ENCODE measurements around the gene CBLB.

Gene CBLB

DNA sequence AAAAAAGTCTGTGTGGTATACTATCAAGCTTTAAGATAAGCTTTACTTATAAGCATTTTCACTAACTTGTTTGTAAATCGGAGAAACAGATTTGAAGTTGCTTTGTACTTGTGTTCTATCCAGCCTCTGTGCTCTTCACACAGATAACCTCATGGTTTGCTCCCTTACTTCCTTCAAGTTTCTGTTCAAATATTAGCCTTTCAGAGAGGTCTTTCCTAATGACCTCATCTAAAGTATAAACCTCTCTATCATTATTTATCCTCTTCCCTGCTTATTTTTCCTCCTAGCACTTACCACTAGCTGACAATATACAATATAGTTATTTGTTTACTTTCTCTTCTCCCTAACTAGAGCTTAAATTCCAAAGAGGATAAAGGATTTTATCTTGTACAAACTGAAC lies 180.0 kb downstream of the CBLB start:
- DNase-seq, result no peak
- H3K27ac ChIP-seq (ENCODE audit: insufficient read depth in 1 of 2, low read depth in 1 of 2, low read length in 2 of 2, poor library complexity in 1 of 2, severe bottlenecking in 2 of 2), result no peak overlapping the region
- no peaks in the 10 kb centered on the region for H3K4me1 ChIP-seq (ENCODE audit: control extremely low read depth in 1 of 4, control insufficient read depth in 4 of 4, insufficient read depth in 4 of 4, low read length in 3 of 4)
- WGBS (ENCODE audit: insufficient coverage), result no CpG with 5 or more reads among the region's 1 CpG
- no peak overlapping the region for H3K4me3 ChIP-seq (ENCODE audit: control insufficient read depth in 1 of 7, extremely low read depth in 1 of 7, insufficient read depth in 4 of 7, low read depth in 2 of 7, low read length in 6 of 7)
- ChIA-PET CTCF (interaction anchor here (0.7 to 2.3 kb wide), 4 partner anchors 9 to 921 kb away, joined by 3 to 7 read pairs (median 4); no protein-coding TSS in a partner anchor), POLR2A (no interaction called here)
- no peaks in the 10 kb centered on the region for H3K27me3 ChIP-seq (replicated peaks in 2 of 5; ENCODE audit: control insufficient read depth in 4 of 5, insufficient read depth in 5 of 5, low read length in 4 of 5)
- no peaks in the 10 kb centered on the region for H3K9me3 ChIP-seq (ENCODE audit: control extremely low read depth in 1 of 5, control insufficient read depth in 4 of 5, insufficient read depth in 2 of 5, low read depth in 1 of 5, low read length in 4 of 5)
- peaks cover 4 to 18% (median 13%) of the 10 kb centered on the region in 4 experiments for H3K36me3 ChIP-seq (ENCODE audit: control insufficient read depth in 4 of 4, insufficient read depth in 4 of 4, low read length in 3 of 4)

DNA sequence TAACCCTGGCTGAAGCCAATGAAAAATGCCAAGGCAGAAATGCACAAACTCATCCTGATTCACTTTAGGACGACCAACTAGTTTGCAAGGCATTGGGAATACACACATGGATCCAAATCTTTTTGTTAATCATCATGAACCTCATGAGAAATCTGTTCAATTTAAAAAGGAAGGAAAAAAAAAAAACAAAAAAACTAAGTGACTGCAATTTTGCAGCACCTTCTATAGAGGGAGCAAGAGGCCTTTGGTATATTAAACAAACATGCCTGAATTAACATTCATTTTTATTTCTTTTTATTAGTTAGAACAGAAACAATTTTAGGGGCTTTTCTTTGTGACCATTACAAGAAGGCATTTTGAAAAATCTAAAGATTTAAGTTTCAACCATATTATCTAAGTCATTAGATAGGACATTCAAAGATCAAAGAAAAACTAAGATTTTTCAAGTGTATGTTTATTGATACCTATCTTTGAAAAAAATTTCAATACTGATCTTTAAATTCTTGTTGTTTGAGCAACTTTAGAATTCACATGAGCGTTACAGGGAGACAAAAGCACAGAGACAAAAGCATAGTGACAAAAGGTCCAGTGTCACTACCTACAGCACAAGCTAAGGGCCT lies 182.4 kb downstream of the CBLB start:
- DNase-seq, result peak; percentile 24 to 61 (median 55)
- Histone ChIP-seq H3K36me3 (ENCODE audit: control insufficient read depth in 4 of 4, insufficient read depth in 4 of 4, low read length in 3 of 4) (peaks cover under 1 to 6% (median 2%) of the 10 kb centered on the region in 4 experiments), H3K27me3 (replicated peaks in 2 of 5; ENCODE audit: control insufficient read depth in 4 of 5, insufficient read depth in 5 of 5, low read length in 4 of 5) (no peaks in the 10 kb centered on the region), H3K27ac (ENCODE audit: insufficient read depth in 1 of 2, low read depth in 1 of 2, low read length in 2 of 2, poor library complexity in 1 of 2, severe bottlenecking in 2 of 2) (no peak overlapping the region), H3K4me1 (ENCODE audit: control extremely low read depth in 1 of 4, control insufficient read depth in 4 of 4, insufficient read depth in 4 of 4, low read length in 3 of 4) (no peaks in the 10 kb centered on the region), H3K4me3 (ENCODE audit: control insufficient read depth in 1 of 7, extremely low read depth in 1 of 7, insufficient read depth in 4 of 7, low read depth in 2 of 7, low read length in 6 of 7) (no peak overlapping the region), H3K9me3 (ENCODE audit: control extremely low read depth in 1 of 5, control insufficient read depth in 4 of 5, insufficient read depth in 2 of 5, low read depth in 1 of 5, low read length in 4 of 5) (no peaks in the 10 kb centered on the region)
- CTCF ChIA-PET, result interaction anchor here (0.6 to 1.6 kb wide), 4 partner anchors 193 to 943 kb away, joined by 3 to 5 read pairs (median 4); no protein-coding TSS in a partner anchor
- no CpG with 5 or more reads among the region's 2 CpGs for WGBS (ENCODE audit: insufficient coverage)
- POLR2A ChIA-PET, result no interaction called here

DNA sequence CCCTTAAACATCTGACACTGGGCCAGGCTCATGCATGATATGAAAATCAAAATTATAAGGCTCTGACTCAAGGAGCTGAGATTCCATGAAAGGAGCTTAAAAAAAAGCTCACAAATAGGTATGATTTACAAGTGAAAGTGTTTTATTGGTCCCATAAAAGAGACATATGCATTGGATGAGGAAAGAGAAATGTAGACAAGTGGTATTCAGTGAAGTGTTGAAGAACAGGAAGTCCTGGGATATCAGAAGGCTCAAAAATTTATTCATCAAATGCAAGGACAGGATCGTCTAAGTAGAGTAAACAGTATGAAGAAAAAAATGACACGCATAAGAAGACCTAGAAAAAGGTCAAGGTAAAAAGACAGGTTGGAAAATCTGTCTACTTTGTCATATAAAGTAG lies 188.9 kb downstream of the CBLB start:
- Histone ChIP-seq H3K4me3 (ENCODE audit: control insufficient read depth in 1 of 7, extremely low read depth in 1 of 7, insufficient read depth in 4 of 7, low read depth in 2 of 7, low read length in 6 of 7) (no peak overlapping the region), H3K36me3 (ENCODE audit: control insufficient read depth in 4 of 4, insufficient read depth in 4 of 4, low read length in 3 of 4) (peaks cover 9 to 32% (median 13%) of the 10 kb centered on the region in 4 experiments), H3K9me3 (ENCODE audit: control extremely low read depth in 1 of 5, control insufficient read depth in 4 of 5, insufficient read depth in 2 of 5, low read depth in 1 of 5, low read length in 4 of 5) (no peaks in the 10 kb centered on the region), H3K27me3 (replicated peaks in 2 of 5; ENCODE audit: control insufficient read depth in 4 of 5, insufficient read depth in 5 of 5, low read length in 4 of 5) (no peaks in the 10 kb centered on the region), H3K27ac (ENCODE audit: insufficient read depth in 1 of 2, low read depth in 1 of 2, low read length in 2 of 2, poor library complexity in 1 of 2, severe bottlenecking in 2 of 2) (no peak overlapping the region), H3K4me1 (ENCODE audit: control extremely low read depth in 1 of 4, control insufficient read depth in 4 of 4, insufficient read depth in 4 of 4, low read length in 3 of 4) (no peaks in the 10 kb centered on the region)
- WGBS (ENCODE audit: insufficient coverage), result 100% methylated on average over 1 of the region's 2 CpGs
- CTCF ChIA-PET, result interaction anchor here (0.6 to 1.4 kb wide), 3 partner anchors 11 to 928 kb away, joined by 3 to 4 read pairs (median 3); no protein-coding TSS in a partner anchor
- DNase-seq, result no peak
- POLR2A ChIA-PET, result no interaction called here

DNA sequence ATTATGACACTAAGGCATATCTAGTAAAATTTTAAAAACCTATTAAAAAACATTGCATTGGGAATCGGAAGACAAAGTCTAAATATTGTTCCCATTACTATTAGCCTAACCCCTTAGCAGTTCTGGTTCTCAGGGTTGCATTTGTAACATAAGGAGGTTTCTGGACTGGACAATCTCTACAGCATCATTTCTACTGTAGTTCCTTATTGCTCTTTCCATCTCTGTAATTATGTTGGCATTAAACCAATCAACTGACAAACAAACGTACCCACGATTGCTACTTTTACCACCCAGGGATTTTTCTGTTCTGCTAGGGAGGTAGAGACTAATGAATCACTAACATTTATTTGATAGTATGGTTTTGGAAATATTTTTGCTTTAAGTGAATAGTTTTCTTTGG lies 190.8 kb downstream of the CBLB start:
- Histone ChIP-seq H3K4me3 (ENCODE audit: control insufficient read depth in 1 of 7, extremely low read depth in 1 of 7, insufficient read depth in 4 of 7, low read depth in 2 of 7, low read length in 6 of 7) (no peak overlapping the region), H3K9me3 (ENCODE audit: control extremely low read depth in 1 of 5, control insufficient read depth in 4 of 5, insufficient read depth in 2 of 5, low read depth in 1 of 5, low read length in 4 of 5) (no peaks in the 10 kb centered on the region), H3K36me3 (ENCODE audit: control insufficient read depth in 4 of 4, insufficient read depth in 4 of 4, low read length in 3 of 4) (peaks cover 9 to 40% (median 14%) of the 10 kb centered on the region in 4 experiments), H3K27me3 (replicated peaks in 2 of 5; ENCODE audit: control insufficient read depth in 4 of 5, insufficient read depth in 5 of 5, low read length in 4 of 5) (no peaks in the 10 kb centered on the region), H3K4me1 (ENCODE audit: control extremely low read depth in 1 of 4, control insufficient read depth in 4 of 4, insufficient read depth in 4 of 4, low read length in 3 of 4) (no peaks in the 10 kb centered on the region), H3K27ac (ENCODE audit: insufficient read depth in 1 of 2, low read depth in 1 of 2, low read length in 2 of 2, poor library complexity in 1 of 2, severe bottlenecking in 2 of 2) (no peak overlapping the region)
- ChIA-PET POLR2A (no interaction called here), CTCF (no interaction called here)
- no peak for DNase-seq
- no CpG with 5 or more reads among the region's 3 CpGs for WGBS (ENCODE audit: insufficient coverage)

DNA sequence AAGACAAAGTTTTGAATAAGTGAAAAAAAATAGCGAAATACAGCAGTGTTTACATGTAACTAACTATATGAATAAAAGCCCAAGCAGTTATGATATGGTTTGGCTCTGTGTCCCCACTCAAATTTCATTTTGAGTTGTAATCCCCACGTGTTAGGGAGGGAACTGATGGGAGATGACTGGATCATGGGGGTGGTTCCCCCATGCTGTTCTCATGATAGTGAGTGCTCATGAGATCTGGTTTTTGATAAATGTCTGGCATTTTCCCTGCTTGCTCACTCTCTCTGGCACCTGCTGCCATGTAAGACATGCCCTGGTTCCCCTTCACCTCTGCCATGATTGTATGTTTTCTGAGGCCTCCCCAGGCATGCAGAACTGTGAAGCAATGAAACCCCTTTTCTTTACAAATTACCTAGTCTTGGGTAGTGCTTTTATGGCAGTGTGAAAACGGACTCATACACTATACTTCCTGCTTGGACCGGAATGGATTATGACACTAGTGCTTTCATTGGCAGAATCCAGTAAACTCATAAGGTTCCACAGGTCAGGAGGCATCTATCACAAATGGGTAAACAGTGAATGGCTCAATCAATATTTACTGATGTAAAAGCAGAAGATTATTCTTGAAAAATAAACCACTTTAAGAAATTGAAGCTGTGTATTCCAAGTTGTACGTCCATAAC lies 192.1 kb downstream of the CBLB start:
- ChIA-PET CTCF (no interaction called here), POLR2A (interaction anchor here (0.6 kb wide), 1 partner anchor 1208 kb away, joined by 6 read pairs; no protein-coding TSS in a partner anchor)
- H3K27ac ChIP-seq (ENCODE audit: insufficient read depth in 1 of 2, low read depth in 1 of 2, low read length in 2 of 2, poor library complexity in 1 of 2, severe bottlenecking in 2 of 2), result no peak overlapping the region
- no peak overlapping the region for H3K4me3 ChIP-seq (ENCODE audit: control insufficient read depth in 1 of 7, extremely low read depth in 1 of 7, insufficient read depth in 4 of 7, low read depth in 2 of 7, low read length in 6 of 7)
- DNase-seq, result no peak
- peaks cover 9 to 40% (median 14%) of the 10 kb centered on the region in 4 experiments for H3K36me3 ChIP-seq (ENCODE audit: control insufficient read depth in 4 of 4, insufficient read depth in 4 of 4, low read length in 3 of 4)
- no peaks in the 10 kb centered on the region for H3K4me1 ChIP-seq (ENCODE audit: control extremely low read depth in 1 of 4, control insufficient read depth in 4 of 4, insufficient read depth in 4 of 4, low read length in 3 of 4)
- no peaks in the 10 kb centered on the region for H3K9me3 ChIP-seq (ENCODE audit: control extremely low read depth in 1 of 5, control insufficient read depth in 4 of 5, insufficient read depth in 2 of 5, low read depth in 1 of 5, low read length in 4 of 5)
- H3K27me3 ChIP-seq (replicated peaks in 2 of 5; ENCODE audit: control insufficient read depth in 4 of 5, insufficient read depth in 5 of 5, low read length in 4 of 5), result no peaks in the 10 kb centered on the region
- 95% methylated on average over 3 of the region's 5 CpGs for WGBS (ENCODE audit: insufficient coverage)

DNA sequence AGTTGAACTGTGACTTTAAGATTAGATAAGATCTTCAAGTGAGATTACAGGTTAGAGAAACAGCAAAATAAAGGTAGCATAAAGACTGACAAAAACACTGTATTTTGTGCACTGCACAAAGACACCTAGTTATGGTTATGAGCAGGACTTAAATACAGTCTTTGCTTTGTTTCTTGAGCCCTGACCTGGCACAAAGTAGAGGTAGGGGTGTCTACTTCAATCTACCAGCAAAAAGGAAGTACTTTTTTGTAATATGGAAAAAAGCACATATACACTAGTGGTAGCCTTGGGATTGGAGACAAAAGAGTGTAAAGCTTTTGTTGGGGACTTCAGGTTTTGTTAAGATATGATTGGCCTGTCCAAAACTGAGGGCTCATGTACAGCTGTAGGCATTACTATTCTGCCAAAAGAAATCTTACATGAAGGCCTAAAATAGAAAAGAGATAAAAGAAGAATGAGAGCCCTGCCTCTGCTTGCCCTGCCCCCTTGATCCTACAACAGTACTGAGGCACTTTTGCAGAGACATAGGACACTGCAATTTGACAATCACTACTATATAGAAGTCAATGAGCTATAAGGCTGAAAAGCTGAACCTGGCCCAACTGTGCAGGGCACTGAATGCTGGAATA lies 194.3 kb downstream of the CBLB start:
- Histone ChIP-seq H3K9me3 (ENCODE audit: control extremely low read depth in 1 of 5, control insufficient read depth in 4 of 5, insufficient read depth in 2 of 5, low read depth in 1 of 5, low read length in 4 of 5) (no peaks in the 10 kb centered on the region), H3K4me3 (ENCODE audit: control insufficient read depth in 1 of 7, extremely low read depth in 1 of 7, insufficient read depth in 4 of 7, low read depth in 2 of 7, low read length in 6 of 7) (no peak overlapping the region), H3K36me3 (ENCODE audit: control insufficient read depth in 4 of 4, insufficient read depth in 4 of 4, low read length in 3 of 4) (peaks cover 5 to 30% (median 12%) of the 10 kb centered on the region in 4 experiments), H3K27me3 (replicated peaks in 2 of 5; ENCODE audit: control insufficient read depth in 4 of 5, insufficient read depth in 5 of 5, low read length in 4 of 5) (no peaks in the 10 kb centered on the region), H3K4me1 (ENCODE audit: control extremely low read depth in 1 of 4, control insufficient read depth in 4 of 4, insufficient read depth in 4 of 4, low read length in 3 of 4) (no peaks in the 10 kb centered on the region), H3K27ac (ENCODE audit: insufficient read depth in 1 of 2, low read depth in 1 of 2, low read length in 2 of 2, poor library complexity in 1 of 2, severe bottlenecking in 2 of 2) (no peak overlapping the region)
- ChIA-PET CTCF (no interaction called here), POLR2A (no interaction called here)
- DNase-seq, result no peak

DNA sequence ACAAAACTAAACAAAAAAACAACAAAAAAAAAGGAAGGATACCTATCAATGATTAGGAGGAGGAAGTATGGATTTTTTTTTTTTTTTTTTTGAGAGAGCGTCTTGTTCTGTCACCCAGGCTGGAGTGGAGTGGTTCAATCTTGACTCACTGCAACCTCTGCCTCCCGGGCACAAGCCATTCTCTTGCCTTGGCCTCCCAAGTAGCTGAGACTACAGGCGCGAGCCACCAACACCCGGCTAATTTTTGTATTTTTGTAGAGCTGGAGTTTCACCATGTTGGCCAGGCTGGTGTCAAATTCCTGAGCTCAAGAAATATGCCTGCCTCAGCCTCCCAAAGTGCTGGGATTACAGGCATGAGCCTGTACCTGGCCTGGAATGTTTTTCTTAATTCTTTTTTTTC lies 195.8 kb downstream of the CBLB start:
- Histone ChIP-seq H3K4me3 (ENCODE audit: control insufficient read depth in 1 of 7, extremely low read depth in 1 of 7, insufficient read depth in 4 of 7, low read depth in 2 of 7, low read length in 6 of 7) (no peak overlapping the region), H3K4me1 (ENCODE audit: control extremely low read depth in 1 of 4, control insufficient read depth in 4 of 4, insufficient read depth in 4 of 4, low read length in 3 of 4) (no peaks in the 10 kb centered on the region), H3K9me3 (ENCODE audit: control extremely low read depth in 1 of 5, control insufficient read depth in 4 of 5, insufficient read depth in 2 of 5, low read depth in 1 of 5, low read length in 4 of 5) (no peaks in the 10 kb centered on the region), H3K27me3 (replicated peaks in 2 of 5; ENCODE audit: control insufficient read depth in 4 of 5, insufficient read depth in 5 of 5, low read length in 4 of 5) (no peaks in the 10 kb centered on the region), H3K27ac (ENCODE audit: insufficient read depth in 1 of 2, low read depth in 1 of 2, low read length in 2 of 2, poor library complexity in 1 of 2, severe bottlenecking in 2 of 2) (no peak overlapping the region), H3K36me3 (ENCODE audit: control insufficient read depth in 4 of 4, insufficient read depth in 4 of 4, low read length in 3 of 4) (peaks cover 5 to 31% (median 16%) of the 10 kb centered on the region in 4 experiments)
- ChIA-PET POLR2A (no interaction called here), CTCF (no interaction called here)
- no peak for DNase-seq
- 96% methylated on average over 3 of the region's 5 CpGs for WGBS (ENCODE audit: insufficient coverage)
